ENCODE results near the gene MKNK1.

The MKNK1 gene

GRCh38 chr1:46520063-46520911 lies 83.8 kb downstream of the MKNK1 start:
- no peak for DNase-seq

GRCh38 chr1:46519209-46519608 lies 84.9 kb downstream of the MKNK1 start:
- no peak for DNase-seq

DNA sequence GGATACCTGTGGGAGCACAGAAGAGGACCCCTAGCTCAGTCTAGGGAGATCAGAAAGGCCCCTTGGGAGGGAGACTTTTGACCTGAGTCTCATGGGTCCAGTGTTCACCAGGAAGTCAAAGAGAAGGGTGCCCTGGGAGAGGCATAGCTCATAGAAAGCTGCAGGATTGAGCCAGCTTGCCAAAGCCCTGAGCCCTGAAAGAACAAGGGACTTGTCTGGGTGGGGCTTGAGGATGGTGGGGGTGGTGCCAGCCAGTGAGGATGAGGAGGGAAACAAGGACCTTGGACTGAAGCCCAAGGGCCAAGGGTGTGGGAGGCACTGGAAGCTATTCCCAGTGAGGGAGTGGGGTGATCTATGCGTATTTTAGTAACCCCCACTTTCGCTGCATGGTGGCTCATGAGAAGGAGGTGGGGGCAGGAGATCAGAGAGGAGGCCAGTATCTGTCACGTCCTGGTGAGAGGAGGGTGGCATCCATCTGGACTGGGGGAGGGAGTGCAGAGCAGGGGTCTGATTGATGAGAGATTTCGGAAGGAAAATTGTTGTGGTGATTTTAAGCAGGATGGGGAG lies 86.1 kb downstream of the MKNK1 start:
- no peak for DNase-seq

DNA sequence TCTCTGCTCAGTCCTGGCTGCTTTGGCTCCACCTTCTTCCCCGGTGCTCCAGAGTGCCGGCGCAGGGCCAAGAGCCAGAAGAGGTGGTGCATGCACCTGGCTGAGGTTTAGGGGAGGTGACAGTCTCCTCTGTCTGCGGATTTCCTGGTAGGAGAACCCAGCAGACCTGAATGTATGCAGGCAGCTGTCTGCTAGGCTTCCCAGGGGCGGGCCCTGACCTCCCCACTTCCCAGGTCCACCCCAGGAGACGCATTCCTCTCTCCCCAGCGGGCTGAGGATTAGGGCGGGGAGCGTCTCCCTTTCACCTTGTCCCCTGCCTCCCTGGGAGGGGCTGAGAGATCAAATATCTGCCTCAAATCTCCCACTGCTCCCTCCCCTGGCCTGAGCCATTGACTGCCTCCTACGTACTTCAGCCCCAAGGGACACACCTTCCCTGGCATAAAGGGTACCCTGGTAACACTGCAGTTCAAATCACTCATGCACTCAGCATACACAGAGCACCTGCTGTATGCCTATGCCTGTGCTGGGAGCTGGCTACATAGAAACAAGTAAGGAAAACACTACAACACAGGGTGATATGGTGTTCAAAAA lies 87.0 kb downstream of the MKNK1 start:
- DNase-seq, result no peak

DNA sequence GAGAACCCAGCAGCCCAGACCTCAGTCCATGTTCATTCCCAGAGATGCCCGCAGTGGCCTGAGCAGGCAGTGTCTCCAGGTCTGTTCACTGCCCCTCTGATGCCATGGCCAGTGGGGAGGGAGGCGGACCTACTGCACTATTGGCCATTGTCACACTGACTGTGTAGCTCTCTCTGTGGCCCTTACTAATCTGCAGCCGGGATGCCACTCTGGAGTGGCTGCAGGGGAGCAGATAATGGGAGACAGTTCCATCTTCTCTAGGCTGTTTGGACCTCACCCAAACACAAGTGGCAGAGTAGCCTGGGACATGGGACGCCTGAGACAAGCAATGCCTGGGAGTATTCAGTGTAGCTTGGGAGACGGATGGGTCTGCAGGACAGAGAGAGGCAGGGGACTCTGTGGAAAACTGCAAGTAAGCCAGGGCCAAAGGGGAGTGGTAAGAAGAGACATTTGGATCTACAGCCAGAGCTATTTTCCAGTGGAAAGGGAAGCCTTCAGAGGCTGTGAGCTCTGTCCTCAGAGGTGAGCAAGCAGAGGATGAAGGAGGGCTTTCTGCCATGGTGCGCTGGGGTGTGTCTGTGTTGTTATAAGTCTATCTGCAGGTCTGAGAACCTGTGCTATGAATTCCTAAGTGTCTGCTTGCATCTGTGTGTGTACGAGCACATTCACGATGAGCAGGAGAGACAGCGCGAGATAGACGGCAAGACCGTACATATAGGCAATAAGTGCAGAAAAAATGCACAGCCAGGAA lies 87.7 kb downstream of the MKNK1 start:
- no peak for DNase-seq

DNA sequence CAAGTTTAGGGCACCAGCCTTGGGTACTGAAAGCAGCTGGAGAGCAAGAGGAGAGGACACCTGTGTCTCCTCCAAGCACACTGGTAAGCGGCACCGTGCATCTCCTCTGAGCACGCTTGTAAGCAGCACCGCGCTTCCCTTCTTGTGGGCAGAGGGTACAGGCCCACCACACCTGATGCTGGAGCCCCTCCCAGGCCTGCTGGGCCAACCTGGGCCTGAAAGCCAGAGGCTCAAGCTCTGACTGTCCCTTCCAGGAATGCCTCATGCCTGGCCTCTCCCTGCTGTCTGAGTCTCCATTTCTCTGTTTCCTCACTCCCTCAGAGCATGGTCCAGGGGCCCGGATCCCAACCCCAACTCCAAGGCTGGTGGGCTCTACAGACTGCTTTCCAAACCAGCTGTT lies 88.5 kb downstream of the MKNK1 start:
- DNase-seq, result no peak

- no peak for DNase-seq
Observed at GRCh38 chr1:46513536-46513935, 90.5 kb downstream of the MKNK1 start.

DNA sequence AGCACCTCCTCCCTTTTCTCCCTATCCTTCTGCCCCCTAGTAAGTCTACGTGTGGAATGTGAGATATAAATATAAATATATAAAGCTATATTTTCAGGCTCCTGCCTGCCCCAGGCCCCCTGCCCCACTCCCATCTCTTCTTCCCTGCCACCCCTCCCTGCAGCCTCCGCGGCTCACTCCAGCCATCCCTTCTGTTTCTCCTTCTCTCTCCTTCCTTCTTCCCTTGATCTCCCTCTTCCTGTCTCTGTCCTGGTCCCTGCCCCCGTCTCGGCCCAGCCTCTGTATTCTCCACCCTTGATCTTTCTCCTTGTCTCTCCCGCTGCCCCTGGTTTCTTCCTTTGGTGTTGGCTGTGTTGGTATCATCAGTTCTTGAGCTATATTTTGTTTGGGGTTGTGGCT lies 91.3 kb downstream of the MKNK1 start:
- DNase-seq, result no peak

DNA sequence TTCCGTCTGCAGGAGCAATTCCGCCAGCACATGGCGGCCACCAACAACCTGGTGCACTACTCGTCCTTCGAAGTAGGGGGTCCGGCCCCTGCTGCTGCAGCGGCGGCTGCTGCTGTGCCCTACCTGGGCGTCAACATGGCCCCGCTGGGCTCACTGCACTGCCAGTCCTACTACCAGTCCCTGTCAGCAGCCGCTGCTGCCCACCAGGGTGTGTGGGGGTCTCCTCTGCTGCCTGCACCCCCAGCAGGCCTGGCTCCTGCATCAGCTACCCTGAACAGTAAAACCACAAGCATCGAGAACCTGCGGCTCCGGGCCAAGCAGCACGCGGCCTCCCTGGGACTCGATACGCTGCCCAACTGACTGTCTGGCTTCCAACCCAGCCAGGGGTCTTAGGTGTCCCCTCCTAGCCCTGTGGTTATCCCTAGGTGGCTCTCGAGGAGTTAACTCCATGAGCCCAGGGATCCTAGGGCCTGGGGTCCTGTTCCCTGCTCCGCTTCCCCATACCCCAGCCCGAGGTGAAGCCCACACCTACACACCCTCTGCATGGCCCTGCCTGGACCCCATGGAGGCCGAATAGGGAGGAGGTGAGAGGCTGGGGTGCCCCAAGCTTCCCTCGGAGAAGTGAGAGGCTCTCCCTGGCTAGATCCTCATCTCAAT lies 91.8 kb downstream of the MKNK1 start:
- DNase-seq, result no peak

GRCh38 chr1:46510998-46511365 lies 93.1 kb downstream of the MKNK1 start:
- DNase-seq, result no peak

DNA sequence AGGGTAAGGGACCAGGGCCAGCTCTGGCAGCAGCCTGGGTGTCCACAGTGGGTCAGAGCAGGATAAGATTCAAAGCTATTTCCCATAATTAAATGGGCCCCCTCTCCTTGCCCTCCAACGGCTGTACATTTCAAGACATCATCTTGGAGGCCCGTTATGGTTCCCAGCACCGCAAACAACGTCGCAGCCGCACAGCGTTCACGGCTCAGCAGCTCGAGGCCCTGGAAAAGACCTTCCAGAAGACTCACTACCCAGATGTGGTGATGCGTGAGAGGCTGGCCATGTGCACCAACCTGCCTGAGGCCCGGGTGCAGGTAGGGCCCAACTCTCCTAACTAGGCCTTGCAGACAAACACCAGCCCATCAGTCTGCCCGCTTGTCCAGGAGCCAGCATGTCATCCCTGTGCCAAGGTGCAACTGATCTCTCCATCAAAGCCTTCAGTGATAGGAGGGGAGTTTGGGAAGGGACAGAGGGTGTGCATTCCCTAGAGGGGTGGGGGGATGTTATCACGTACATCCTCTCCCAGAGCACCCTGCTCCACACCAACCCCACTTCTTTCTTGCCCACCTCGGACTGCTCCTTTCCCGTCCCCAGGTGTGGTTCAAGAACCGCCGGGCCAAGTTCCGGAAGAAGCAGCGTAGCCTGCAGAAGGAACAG lies 93.6 kb downstream of the MKNK1 start:
- DNase-seq, result no peak

DNA sequence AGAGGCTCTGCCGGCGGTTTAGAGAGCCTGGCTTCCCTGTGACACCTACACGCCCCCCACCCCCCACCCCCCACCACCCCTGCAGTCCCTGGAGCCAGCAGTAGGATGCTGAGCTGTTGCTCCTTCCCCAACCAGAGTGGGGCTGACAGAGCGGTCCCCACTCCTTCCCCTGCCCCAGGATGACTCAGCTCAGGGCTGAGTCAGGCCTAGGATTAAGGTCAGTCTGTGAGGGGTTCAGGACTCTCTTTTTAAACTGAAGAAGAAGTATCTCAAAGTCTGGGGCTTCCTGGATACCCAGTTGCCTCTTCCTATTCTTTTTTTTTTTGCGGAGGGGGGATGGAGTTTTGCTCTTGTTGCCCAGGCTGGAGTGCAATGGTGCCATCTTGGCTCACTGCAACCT lies 95.3 kb downstream of the MKNK1 start:
- DNase-seq, result no peak
